ENCODE measurements around the gene ZNF831. TPM values are rescaled to one million over a fixed set of nuclear protein-coding genes. Genes with fewer than 3 reads are reported as not detected.

Gene ZNF831
- total RNA-seq, 1 experiment from 2014 or later, result 0.04 TPM

DNA sequence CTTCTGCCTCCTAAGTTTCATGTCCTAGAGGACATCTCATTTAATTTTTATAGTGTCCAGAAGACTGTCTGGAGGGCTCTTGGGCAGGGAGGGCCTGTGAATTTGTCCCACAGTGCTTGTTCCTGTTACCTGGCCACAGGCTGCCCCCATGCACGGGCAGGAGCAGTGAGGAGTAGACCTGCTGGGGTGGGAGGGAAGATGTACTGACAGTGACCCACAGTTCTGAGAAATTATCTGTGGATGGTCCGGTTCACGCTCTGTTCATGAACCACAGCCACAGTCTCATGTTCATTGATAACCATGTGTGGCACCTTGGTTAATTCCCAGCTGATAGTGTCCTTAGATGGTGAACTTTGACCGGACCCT, 18.8 kb upstream of the ZNF831 start (continued):
- TF ChIP-seq, protein P1, sequence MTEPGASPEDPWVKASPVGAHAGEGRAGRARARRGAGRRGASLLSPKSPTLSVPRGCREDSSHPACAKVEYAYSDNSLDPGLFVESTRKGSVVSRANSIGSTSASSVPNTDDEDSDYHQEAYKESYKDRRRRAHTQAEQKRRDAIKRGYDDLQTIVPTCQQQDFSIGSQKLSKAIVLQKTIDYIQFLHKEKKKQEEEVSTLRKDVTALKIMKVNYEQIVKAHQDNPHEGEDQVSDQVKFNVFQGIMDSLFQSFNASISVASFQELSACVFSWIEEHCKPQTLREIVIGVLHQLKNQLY (CRISPR knock-in tag; IDR thresholded peaks at IDR 0.05), result no peak
- TF ChIP-seq, protein P2, sequence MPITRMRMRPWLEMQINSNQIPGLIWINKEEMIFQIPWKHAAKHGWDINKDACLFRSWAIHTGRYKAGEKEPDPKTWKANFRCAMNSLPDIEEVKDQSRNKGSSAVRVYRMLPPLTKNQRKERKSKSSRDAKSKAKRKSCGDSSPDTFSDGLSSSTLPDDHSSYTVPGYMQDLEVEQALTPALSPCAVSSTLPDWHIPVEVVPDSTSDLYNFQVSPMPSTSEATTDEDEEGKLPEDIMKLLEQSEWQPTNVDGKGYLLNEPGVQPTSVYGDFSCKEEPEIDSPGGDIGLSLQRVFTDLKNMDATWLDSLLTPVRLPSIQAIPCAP (CRISPR knock-in tag; IDR thresholded peaks at IDR 0.05), result no peak
- TF ChIP-seq TEAD1 (CRISPR knock-in tag; IDR thresholded peaks at IDR 0.05) (no peak), ATF1 (CRISPR knock-in tag; IDR thresholded peaks at IDR 0.05) (no peak)
- TF ChIP-seq, protein P3, sequence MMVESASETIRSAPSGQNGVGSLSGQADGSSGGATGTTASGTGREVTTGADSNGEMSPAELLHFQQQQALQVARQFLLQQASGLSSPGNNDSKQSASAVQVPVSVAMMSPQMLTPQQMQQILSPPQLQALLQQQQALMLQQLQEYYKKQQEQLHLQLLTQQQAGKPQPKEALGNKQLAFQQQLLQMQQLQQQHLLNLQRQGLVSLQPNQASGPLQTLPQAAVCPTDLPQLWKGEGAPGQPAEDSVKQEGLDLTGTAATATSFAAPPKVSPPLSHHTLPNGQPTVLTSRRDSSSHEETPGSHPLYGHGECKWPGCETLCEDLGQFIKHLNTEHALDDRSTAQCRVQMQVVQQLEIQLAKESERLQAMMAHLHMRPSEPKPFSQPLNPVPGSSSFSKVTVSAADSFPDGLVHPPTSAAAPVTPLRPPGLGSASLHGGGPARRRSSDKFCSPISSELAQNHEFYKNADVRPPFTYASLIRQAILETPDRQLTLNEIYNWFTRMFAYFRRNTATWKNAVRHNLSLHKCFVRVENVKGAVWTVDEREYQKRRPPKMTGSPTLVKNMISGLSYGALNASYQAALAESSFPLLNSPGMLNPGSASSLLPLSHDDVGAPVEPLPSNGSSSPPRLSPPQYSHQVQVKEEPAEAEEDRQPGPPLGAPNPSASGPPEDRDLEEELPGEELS (CRISPR knock-in tag; IDR thresholded peaks at IDR 0.05), result no peak
- TF ChIP-seq, protein P4, sequence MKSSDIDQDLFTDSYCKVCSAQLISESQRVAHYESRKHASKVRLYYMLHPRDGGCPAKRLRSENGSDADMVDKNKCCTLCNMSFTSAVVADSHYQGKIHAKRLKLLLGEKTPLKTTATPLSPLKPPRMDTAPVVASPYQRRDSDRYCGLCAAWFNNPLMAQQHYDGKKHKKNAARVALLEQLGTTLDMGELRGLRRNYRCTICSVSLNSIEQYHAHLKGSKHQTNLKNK (CRISPR knock-in tag; IDR thresholded peaks at IDR 0.05), result no peak

DNA sequence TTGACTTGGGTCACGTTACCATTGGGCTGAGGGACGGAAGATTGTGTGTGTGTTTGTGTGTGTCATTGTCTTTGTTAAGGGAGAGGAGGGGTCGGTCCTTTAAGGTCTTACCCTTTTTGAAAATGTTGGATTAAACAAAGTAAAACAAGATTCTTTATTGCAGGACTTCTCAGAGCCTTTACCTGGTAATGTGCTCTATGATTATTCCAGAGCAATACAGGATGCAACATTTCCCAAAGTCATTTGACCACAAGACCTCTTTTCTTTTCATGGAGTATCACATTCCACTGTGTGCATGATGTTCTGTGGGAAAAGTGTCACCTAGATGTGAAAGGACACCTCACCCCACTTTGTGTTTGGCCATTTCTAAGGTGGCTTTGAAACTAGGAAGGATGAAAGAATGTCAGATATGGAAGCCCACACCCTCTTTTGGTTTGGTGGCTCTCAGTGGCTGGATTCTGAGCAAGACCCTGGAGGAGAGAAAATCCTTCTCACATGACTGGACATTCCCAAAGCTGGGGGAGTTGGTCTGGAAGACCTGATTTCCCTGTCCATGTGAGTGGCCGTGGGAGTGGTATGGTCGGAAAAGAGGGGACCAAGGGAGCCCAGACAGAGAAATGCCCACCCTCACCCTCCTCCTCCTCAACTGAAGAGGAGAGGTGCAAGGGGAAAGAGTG, 18.2 kb upstream of the ZNF831 start:
- Mint-ChIP-seq H3K4me1 (no peaks in the 10 kb centered on the region), H3K9me3 (peaks cover 11% of the 10 kb centered on the region; the same call in 1 of the 2 replicates), H3K4me3 (no peak overlapping the region), H3K36me3 (no peaks in the 10 kb centered on the region), H3K27me3 (ENCODE audit: low read depth) (peaks cover 3% of the 10 kb centered on the region), H3K27ac (no peak overlapping the region)
- DNase-seq (ENCODE audit: low spot score) (no peak), ATAC-seq (no peak)
- POLR2A ChIA-PET, result no interaction called here
- CTCF ChIA-PET, result no interaction called here
- TF ChIP-seq KAT7 (CRISPR knock-in tag; IDR thresholded peaks at IDR 0.05; ENCODE audit: borderline replicate concordance) (no peak), SMAD4 (CRISPR knock-in tag; IDR thresholded peaks at IDR 0.05) (no peak), TP53 (CRISPR knock-in tag; IDR thresholded peaks at IDR 0.05) (no peak), HMGA2 (CRISPR knock-in tag; IDR thresholded peaks at IDR 0.05) (no peak), IRF2 (CRISPR knock-in tag; IDR thresholded peaks at IDR 0.05; ENCODE audit: borderline replicate concordance, low read depth) (no peak), TEAD4 (CRISPR knock-in tag; IDR thresholded peaks at IDR 0.05) (no peak)
- TF ChIP-seq, protein P5, sequence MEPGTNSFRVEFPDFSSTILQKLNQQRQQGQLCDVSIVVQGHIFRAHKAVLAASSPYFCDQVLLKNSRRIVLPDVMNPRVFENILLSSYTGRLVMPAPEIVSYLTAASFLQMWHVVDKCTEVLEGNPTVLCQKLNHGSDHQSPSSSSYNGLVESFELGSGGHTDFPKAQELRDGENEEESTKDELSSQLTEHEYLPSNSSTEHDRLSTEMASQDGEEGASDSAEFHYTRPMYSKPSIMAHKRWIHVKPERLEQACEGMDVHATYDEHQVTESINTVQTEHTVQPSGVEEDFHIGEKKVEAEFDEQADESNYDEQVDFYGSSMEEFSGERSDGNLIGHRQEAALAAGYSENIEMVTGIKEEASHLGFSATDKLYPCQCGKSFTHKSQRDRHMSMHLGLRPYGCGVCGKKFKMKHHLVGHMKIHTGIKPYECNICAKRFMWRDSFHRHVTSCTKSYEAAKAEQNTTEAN (CRISPR knock-in tag; IDR thresholded peaks at IDR 0.05), result no peak
- TF ChIP-seq, protein P6, sequence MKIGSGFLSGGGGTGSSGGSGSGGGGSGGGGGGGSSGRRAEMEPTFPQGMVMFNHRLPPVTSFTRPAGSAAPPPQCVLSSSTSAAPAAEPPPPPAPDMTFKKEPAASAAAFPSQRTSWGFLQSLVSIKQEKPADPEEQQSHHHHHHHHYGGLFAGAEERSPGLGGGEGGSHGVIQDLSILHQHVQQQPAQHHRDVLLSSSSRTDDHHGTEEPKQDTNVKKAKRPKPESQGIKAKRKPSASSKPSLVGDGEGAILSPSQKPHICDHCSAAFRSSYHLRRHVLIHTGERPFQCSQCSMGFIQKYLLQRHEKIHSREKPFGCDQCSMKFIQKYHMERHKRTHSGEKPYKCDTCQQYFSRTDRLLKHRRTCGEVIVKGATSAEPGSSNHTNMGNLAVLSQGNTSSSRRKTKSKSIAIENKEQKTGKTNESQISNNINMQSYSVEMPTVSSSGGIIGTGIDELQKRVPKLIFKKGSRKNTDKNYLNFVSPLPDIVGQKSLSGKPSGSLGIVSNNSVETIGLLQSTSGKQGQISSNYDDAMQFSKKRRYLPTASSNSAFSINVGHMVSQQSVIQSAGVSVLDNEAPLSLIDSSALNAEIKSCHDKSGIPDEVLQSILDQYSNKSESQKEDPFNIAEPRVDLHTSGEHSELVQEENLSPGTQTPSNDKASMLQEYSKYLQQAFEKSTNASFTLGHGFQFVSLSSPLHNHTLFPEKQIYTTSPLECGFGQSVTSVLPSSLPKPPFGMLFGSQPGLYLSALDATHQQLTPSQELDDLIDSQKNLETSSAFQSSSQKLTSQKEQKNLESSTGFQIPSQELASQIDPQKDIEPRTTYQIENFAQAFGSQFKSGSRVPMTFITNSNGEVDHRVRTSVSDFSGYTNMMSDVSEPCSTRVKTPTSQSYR (CRISPR knock-in tag; IDR thresholded peaks at IDR 0.05), result no peak
- TF ChIP-seq, protein P7, sequence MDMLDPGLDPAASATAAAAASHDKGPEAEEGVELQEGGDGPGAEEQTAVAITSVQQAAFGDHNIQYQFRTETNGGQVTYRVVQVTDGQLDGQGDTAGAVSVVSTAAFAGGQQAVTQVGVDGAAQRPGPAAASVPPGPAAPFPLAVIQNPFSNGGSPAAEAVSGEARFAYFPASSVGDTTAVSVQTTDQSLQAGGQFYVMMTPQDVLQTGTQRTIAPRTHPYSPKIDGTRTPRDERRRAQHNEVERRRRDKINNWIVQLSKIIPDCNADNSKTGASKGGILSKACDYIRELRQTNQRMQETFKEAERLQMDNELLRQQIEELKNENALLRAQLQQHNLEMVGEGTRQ (CRISPR knock-in tag; IDR thresholded peaks at IDR 0.05), result no peak
- TF ChIP-seq, protein P4 (CRISPR knock-in tag; IDR thresholded peaks at IDR 0.05), result no peak
- TF ChIP-seq, protein P8, sequence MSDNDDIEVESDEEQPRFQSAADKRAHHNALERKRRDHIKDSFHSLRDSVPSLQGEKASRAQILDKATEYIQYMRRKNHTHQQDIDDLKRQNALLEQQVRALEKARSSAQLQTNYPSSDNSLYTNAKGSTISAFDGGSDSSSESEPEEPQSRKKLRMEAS (CRISPR knock-in tag; IDR thresholded peaks at IDR 0.05), result no peak
- TF ChIP-seq, protein P9, sequence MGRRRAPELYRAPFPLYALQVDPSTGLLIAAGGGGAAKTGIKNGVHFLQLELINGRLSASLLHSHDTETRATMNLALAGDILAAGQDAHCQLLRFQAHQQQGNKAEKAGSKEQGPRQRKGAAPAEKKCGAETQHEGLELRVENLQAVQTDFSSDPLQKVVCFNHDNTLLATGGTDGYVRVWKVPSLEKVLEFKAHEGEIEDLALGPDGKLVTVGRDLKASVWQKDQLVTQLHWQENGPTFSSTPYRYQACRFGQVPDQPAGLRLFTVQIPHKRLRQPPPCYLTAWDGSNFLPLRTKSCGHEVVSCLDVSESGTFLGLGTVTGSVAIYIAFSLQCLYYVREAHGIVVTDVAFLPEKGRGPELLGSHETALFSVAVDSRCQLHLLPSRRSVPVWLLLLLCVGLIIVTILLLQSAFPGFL (CRISPR knock-in tag; IDR thresholded peaks at IDR 0.05; ENCODE audit: borderline replicate concordance), result no peak
- TF ChIP-seq, protein P10, sequence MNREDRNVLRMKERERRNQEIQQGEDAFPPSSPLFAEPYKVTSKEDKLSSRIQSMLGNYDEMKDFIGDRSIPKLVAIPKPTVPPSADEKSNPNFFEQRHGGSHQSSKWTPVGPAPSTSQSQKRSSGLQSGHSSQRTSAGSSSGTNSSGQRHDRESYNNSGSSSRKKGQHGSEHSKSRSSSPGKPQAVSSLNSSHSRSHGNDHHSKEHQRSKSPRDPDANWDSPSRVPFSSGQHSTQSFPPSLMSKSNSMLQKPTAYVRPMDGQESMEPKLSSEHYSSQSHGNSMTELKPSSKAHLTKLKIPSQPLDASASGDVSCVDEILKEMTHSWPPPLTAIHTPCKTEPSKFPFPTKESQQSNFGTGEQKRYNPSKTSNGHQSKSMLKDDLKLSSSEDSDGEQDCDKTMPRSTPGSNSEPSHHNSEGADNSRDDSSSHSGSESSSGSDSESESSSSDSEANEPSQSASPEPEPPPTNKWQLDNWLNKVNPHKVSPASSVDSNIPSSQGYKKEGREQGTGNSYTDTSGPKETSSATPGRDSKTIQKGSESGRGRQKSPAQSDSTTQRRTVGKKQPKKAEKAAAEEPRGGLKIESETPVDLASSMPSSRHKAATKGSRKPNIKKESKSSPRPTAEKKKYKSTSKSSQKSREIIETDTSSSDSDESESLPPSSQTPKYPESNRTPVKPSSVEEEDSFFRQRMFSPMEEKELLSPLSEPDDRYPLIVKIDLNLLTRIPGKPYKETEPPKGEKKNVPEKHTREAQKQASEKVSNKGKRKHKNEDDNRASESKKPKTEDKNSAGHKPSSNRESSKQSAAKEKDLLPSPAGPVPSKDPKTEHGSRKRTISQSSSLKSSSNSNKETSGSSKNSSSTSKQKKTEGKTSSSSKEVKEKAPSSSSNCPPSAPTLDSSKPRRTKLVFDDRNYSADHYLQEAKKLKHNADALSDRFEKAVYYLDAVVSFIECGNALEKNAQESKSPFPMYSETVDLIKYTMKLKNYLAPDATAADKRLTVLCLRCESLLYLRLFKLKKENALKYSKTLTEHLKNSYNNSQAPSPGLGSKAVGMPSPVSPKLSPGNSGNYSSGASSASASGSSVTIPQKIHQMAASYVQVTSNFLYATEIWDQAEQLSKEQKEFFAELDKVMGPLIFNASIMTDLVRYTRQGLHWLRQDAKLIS (CRISPR knock-in tag; IDR thresholded peaks at IDR 0.05; ENCODE audit: borderline replicate concordance), result no peak

Measured in WTC11 (cell line).